Mammary epithelial cell (primary cell): Measurements from ENCODE around the gene TPD52L1.

Source experiments
- CTCF ChIP-seq, 2 donors: IDR thresholded peaks in 1 of 2; conservative IDR thresholded peaks in 1 of 2; 2 replicates each; pipeline ENCODE4 v1.5.1; 2011 to 2012; ENCODE audit warnings: inconsistent platforms in 2 of 2, low read length in 2 of 2, mild to moderate bottlenecking in 2 of 2, control low read depth in 1 of 2, low read depth in 1 of 2; ENCODE audit not compliant: insufficient read depth in 1 of 2; ENCODE audit errors: extremely low read depth in 1 of 2
- EZH2 ChIP-seq: IDR thresholded peaks from 2 replicates; pipeline ENCODE4 v1.6.1; 2012; ENCODE audit warnings: low read length, inconsistent platforms, borderline replicate concordance

GRCh38 chr6:125275779-125276178 is 122.2 kb downstream of the TPD52L1 start:
- TF ChIP-seq EZH2: no peak
- TF ChIP-seq CTCF (conservative IDR thresholded peaks at IDR 0.05 in 1 of 2, IDR thresholded peaks at IDR 0.05 in 1 of 2; ENCODE audit: extremely low read depth in 1 of 2, insufficient read depth in 1 of 2, low read depth in 1 of 2, low read length in 2 of 2): no peak
